GM19463 (cell line): Measurements from ENCODE around the gene EML1.
A peak's percentile ranks its signal among the peaks of the same experiment; 100 is the strongest.

Experiments
- ATAC-seq: cut with Tn5 transposase; IDR thresholded peaks from one replicate; pipeline ENCODE4 v1.9.1; 2021; ENCODE audit warnings: mild to moderate bottlenecking, moderate library complexity; ENCODE audit not compliant: unreplicated experiment

The EML1 gene

GRCh38 chr14:99982537-99983250 is 189.5 kb downstream of the EML1 start:
- ATAC-seq: peak; percentile 73

GRCh38 chr14:99983251-99984015 is 190.2 kb downstream of the EML1 start:
- no peak for ATAC-seq

- no peak for ATAC-seq
Measured at GRCh38 chr14:99984036-99984435, 190.8 kb downstream of the EML1 start.

- ATAC-seq: no peak
Measured at GRCh38 chr14:99986396-99986795, 193.2 kb downstream of the EML1 start.

GRCh38 chr14:99989032-99989431 is 195.8 kb downstream of the EML1 start:
- no peak for ATAC-seq

- ATAC-seq: no peak
Measured at GRCh38 chr14:99990268-99991170, 197.3 kb downstream of the EML1 start.

- ATAC-seq: no peak
Measured at GRCh38 chr14:99991331-99991730, 198.1 kb downstream of the EML1 start.
